ENCODE results near the gene ACP6.

- TF ChIP-seq CTCF (IDR thresholded peaks at IDR 0.05) (no peak), POLR2AphosphoS5 (IDR thresholded peaks at IDR 0.05; ENCODE audit: insufficient read depth in 1 of 2, low read depth in 1 of 2) (no peak), POLR2A (IDR thresholded peaks at IDR 0.05) (no peak)
Measured at GRCh38 chr1:147647796-147648633, 22.3 kb downstream of the ACP6 start.

All from vagina (tissue), 2 donors.